Smooth muscle cell (in vitro differentiated cells): Measurements from ENCODE around the gene RASAL2. TPM values are rescaled to one million over a fixed set of nuclear protein-coding genes. Genes with fewer than 3 reads are reported as not detected.
A peak's percentile ranks its signal among the peaks of the same experiment; 100 is the strongest.
"Not testable (repeated sequence)": the region's sequence is repeated elsewhere in the genome, so short reads cannot be mapped to it uniquely, and the experiment has no call there.

ENCODE experiments used
- DNase-seq: peaks from one replicate; lab custom pipeline; 2025; ENCODE audit not compliant: unreplicated experiment; lab: John Stamatoyannopoulos, UW
- H2AFZ ChIP-seq: fragments of 200-600 bp; sonication (generic); 2 replicates; pipeline ENCODE4 v1.6.0; 2016; ENCODE audit warnings: antibody characterized with exemption, low read depth, mild to moderate bottlenecking
- H3F3A ChIP-seq: fragments of 200-600 bp; sonication (generic); 2 replicates; pipeline ENCODE4 v1.6.0; 2017; ENCODE audit warnings: antibody characterized with exemption, low read depth
- H3K27ac ChIP-seq: fragments of 200-600 bp; sonication (generic); 2 replicates; pipeline ENCODE4 v1.5.1; 2016; ENCODE audit warnings: low read depth, mild to moderate bottlenecking
- H3K27me3 ChIP-seq: fragments of 200-600 bp; sonication (generic); 2 replicates; pipeline ENCODE4 v1.6.1; 2016; ENCODE audit warnings: low read depth, mild to moderate bottlenecking
- H3K36me3 ChIP-seq: fragments of 200-600 bp; sonication (generic); 2 replicates; pipeline ENCODE4 v1.5.1; 2016; ENCODE audit warnings: low read depth
- H3K4me1 ChIP-seq: fragments of 200-600 bp; sonication (generic); 2 replicates; pipeline ENCODE4 v1.5.1; 2016; ENCODE audit warnings: low read depth
- H3K4me2 ChIP-seq: fragments of 200-600 bp; sonication (generic); 2 replicates; pipeline ENCODE4 v1.6.0; 2016; ENCODE audit warnings: mild to moderate bottlenecking
- H3K4me3 ChIP-seq: fragments of 200-600 bp; sonication (generic); 2 replicates; pipeline ENCODE4 v1.5.1; 2016; ENCODE audit warnings: mild to moderate bottlenecking
- H3K79me2 ChIP-seq: fragments of 200-600 bp; sonication (generic); 2 replicates; pipeline ENCODE4 v1.6.0; 2016; ENCODE audit warnings: low read depth, mild to moderate bottlenecking
- H3K9ac ChIP-seq: fragments of 200-600 bp; sonication (generic); 2 replicates; pipeline ENCODE4 v1.6.0; 2016; ENCODE audit warnings: low read depth
- H3K9me3 ChIP-seq: fragments of 200-600 bp; sonication (generic); replicated peaks from 2 replicates; pipeline ENCODE4 v1.5.1; 2016; ENCODE audit warnings: low read depth
- H4K20me1 ChIP-seq: fragments of 200-600 bp; sonication (generic); 2 replicates; pipeline ENCODE4 v1.6.0; 2016; ENCODE audit warnings: low read depth
- CTCF ChIP-seq: fragments of 200-600 bp; sonication (generic); IDR thresholded peaks from 2 replicates; pipeline ENCODE4 v1.5.1; 2017; ENCODE audit warnings: borderline replicate concordance, mild to moderate bottlenecking, antibody characterized with exemption; ENCODE audit not compliant: insufficient read depth, poor library complexity, severe bottlenecking
- WGBS: methylation state at CpG from one replicate; pipeline ENCODE4 v1.1.7; 2016; ENCODE audit warnings: low lambda C conversion rate; 5-methylcytosine and 5-hydroxymethylcytosine counted together
- polyA plus RNA-seq: library from polyadenylated mRNA; unstranded; fragments of >200 nt; fragmentation: Nextera tagmentation; extraction: Ambion mirVana; gene quantifications from 2 replicates; pipeline ENCODE4 v1.2.1, GENCODE V29; 2016
- total RNA-seq: library from RNA; depleted of rRNA; stranded (reverse); fragments of >200 nt; gene quantifications from 2 replicates; pipeline ENCODE4 v1.2.3, GENCODE V29; 2014

The RASAL2 gene
- total and polyA plus RNA-seq, 2 experiments from 2014 or later: 4.3 to 17.6 TPM

- H3F3A ChIP-seq: no peaks in the 10 kb centered on the region
- H3K36me3 ChIP-seq: no peaks in the 10 kb centered on the region
- no peaks in the 10 kb centered on the region for H3K9me3 ChIP-seq
- H4K20me1 ChIP-seq: no peaks in the 10 kb centered on the region
- DNase-seq: no peak
- no peak for TF ChIP-seq CTCF
- H3K4me3 ChIP-seq: no peak overlapping the region
- peaks cover 38% of the 10 kb centered on the region for H3K4me1 ChIP-seq
- no peaks in the 10 kb centered on the region for H3K27me3 ChIP-seq
- H3K79me2 ChIP-seq: peaks cover 25% of the 10 kb centered on the region
- no peak overlapping the region for H3K9ac ChIP-seq
- H2AFZ ChIP-seq: no peak overlapping the region
- peak overlapping the region; percentile 65 for H3K27ac ChIP-seq
- WGBS: 84% methylated on average over 4 of the region's 4 CpGs
- H3K4me2 ChIP-seq: peak overlapping the region; percentile 46
Measured at GRCh38 chr1:178345238-178345637, 251.3 kb downstream of the RASAL2 start.

- TF ChIP-seq CTCF: no peak
- H3K27ac ChIP-seq: peak overlapping the region; percentile 65
- no peaks in the 10 kb centered on the region for H3K9me3 ChIP-seq
- H3K4me1 ChIP-seq: peaks cover 32% of the 10 kb centered on the region
- 92% methylated on average over 1 of the region's 1 CpG for WGBS
- H3K79me2 ChIP-seq: peaks cover 27% of the 10 kb centered on the region
- H3F3A ChIP-seq: no peaks in the 10 kb centered on the region
- H3K4me2 ChIP-seq: no peak overlapping the region
- H4K20me1 ChIP-seq: no peaks in the 10 kb centered on the region
- H2AFZ ChIP-seq: no peak overlapping the region
- H3K36me3 ChIP-seq: no peaks in the 10 kb centered on the region
- H3K4me3 ChIP-seq: no peak overlapping the region
- no peak overlapping the region for H3K9ac ChIP-seq
- H3K27me3 ChIP-seq: no peaks in the 10 kb centered on the region
- no peak for DNase-seq
Measured at GRCh38 chr1:178345807-178346206, 251.9 kb downstream of the RASAL2 start.

- Histone ChIP-seq H3F3A (no peaks in the 10 kb centered on the region), H4K20me1 (no peaks in the 10 kb centered on the region), H3K79me2 (peaks cover 13% of the 10 kb centered on the region), H3K9me3 (no peaks in the 10 kb centered on the region), H3K4me3 (no peak overlapping the region), H3K36me3 (no peaks in the 10 kb centered on the region), H3K4me2 (no peak overlapping the region), H3K27me3 (no peaks in the 10 kb centered on the region), H3K4me1 (peaks cover 5% of the 10 kb centered on the region), H2AFZ (no peak overlapping the region), H3K9ac (no peak overlapping the region), H3K27ac (no peak overlapping the region)
- WGBS: 81% methylated on average over 3 of the region's 3 CpGs
- no peak for TF ChIP-seq CTCF
- DNase-seq: no peak
Measured at GRCh38 chr1:178349801-178350200, 255.9 kb downstream of the RASAL2 start.

GRCh38 chr1:178351911-178352310 is 258.0 kb downstream of the RASAL2 start:
- not testable (repeated sequence) for H3K27me3 ChIP-seq, H3K9ac ChIP-seq, H4K20me1 ChIP-seq, H3K4me1 ChIP-seq, H2AFZ ChIP-seq, H3K4me3 ChIP-seq, H3F3A ChIP-seq, H3K9me3 ChIP-seq, H3K4me2 ChIP-seq, DNase-seq, H3K27ac ChIP-seq, H3K36me3 ChIP-seq
- H3K79me2 ChIP-seq: peaks cover 13% of the 10 kb centered on the region
- WGBS: 98% methylated on average over 1 of the region's 1 CpG
